ENCODE measurements around the gene FN3KRP.

- TF ChIP-seq CTCF (IDR thresholded peaks at IDR 0.05), result no peak
- no peak for TF ChIP-seq POLR2A (IDR thresholded peaks at IDR 0.05)
- no peak for TF ChIP-seq POLR2AphosphoS5 (IDR thresholded peaks at IDR 0.05; ENCODE audit: insufficient read depth in 1 of 2, low read depth in 1 of 2)
Measured at GRCh38 chr17:82689077-82689476, 27.4 kb upstream of the FN3KRP start.
